GM19324 (cell line): ENCODE data around the gene TOX3.

ENCODE experiments used
- ATAC-seq: cut with Tn5 transposase; IDR thresholded peaks from one replicate; pipeline ENCODE4 v1.9.1; 2021; ENCODE audit warnings: mild to moderate bottlenecking, moderate library complexity; ENCODE audit not compliant: unreplicated experiment, low FRiP score

Gene TOX3

GRCh38 chr16:52408191-52408845 lies 138.6 kb downstream of the TOX3 start:
- ATAC-seq, result no peak

DNA sequence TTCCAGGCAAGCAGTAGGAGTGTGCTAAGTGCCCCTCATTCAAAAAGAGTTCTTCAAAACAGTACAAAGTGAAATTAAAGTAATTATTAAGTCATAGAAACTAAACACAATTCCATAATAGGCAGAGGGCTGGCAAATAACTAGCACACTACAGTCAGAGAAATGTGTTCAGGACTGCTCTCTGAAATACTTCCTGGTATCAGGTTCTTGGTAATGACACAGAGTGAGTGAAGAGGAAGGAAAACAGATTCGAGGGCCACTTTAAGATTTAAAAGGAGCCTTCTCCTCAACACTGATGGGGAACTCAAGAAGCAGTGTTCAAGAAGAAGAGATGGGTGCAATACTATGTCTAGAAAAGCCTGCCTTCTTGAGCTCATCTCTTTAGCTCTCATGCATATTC lies 139.2 kb downstream of the TOX3 start:
- no peak for ATAC-seq

GRCh38 chr16:52405441-52405840 lies 141.5 kb downstream of the TOX3 start:
- no peak for ATAC-seq

GRCh38 chr16:52404546-52404945 lies 142.4 kb downstream of the TOX3 start:
- ATAC-seq, result no peak

- ATAC-seq, result no peak
Observed at GRCh38 chr16:52399116-52399515, 147.8 kb downstream of the TOX3 start.

DNA sequence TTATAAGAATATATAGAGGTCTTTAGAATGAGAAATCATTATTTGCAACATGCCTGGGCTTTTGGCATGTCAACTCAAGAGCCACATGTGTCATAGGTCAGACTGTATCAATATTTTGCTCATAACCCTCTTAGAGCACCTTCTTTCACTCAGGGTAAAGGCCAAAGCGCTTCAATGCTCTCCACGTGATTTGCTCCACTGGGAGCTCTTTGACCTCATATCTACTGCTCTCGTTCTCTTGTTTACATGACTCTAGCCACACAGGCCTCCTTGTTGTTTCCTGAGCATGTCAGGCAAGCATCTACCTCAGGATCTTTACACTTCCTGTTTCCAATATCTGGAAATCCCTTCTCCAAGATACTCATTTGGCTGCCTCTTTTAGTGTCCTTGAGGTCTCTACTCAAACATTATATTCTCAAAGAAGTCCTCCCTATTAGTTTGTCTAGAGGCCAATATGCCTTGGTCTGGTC lies 148.4 kb downstream of the TOX3 start:
- ATAC-seq, result no peak

- ATAC-seq, result no peak
Observed at GRCh38 chr16:52398021-52398420, 148.9 kb downstream of the TOX3 start.

GRCh38 chr16:52393448-52393847 lies 153.5 kb downstream of the TOX3 start:
- ATAC-seq, result no peak

DNA sequence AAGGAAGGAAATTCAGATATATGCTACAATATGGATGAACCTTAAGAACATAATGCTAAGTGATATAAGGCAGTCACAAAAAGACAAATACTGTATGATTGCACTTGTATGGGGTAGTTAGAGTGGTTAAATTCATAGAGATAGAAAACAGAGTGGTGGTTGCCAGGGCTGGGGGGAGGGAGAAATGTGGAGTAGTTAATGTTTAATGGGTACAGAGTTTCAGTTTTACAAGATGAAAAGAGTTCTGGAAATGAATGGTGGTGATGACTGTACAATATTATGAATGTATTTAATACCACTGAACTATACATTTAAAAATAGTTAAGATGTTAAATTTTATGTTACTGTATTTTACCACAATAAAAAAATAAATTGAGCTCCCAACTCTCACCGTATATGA lies 157.9 kb downstream of the TOX3 start:
- no peak for ATAC-seq
